WTC11 (cell line): ENCODE results near the gene JAKMIP1. TPM values are rescaled to one million over a fixed set of nuclear protein-coding genes. Genes with fewer than 3 reads are reported as not detected.
A peak's percentile ranks its signal among the peaks of the same experiment; 100 is the strongest.

Experiments used
- ATAC-seq: fragments of 200-7000 bp; cut with Tn5 transposase; 2 replicates; pipeline ENCODE4 v1.10.0; 2021; ENCODE audit warnings: mild to moderate bottlenecking, moderate library complexity
- CTCF ChIA-PET: fragments of 300-600 bp; sonication (Branson Sonifier 250); formaldehyde crosslinking; loops from one replicate; lab custom pipeline; 2021; ENCODE audit warnings: antibody characterized with exemption; lab: Charles Lee
- POLR2A ChIA-PET: fragments of 350-600 bp; sonication (Branson Sonifier 250); formaldehyde crosslinking; loops from one replicate; lab custom pipeline; 2021; ENCODE audit warnings: antibody characterized with exemption; lab: Charles Lee
- DNase-seq: peaks from one replicate; pipeline ENCODE4 v3.0.0; 2021; ENCODE audit warnings: low spot score
- H3K27ac Mint-ChIP-seq: 2 replicates; pipeline ENCODE4 v1.8.0; 2021; ENCODE audit warnings: mixed read lengths
- H3K27me3 Mint-ChIP-seq: 2 replicates; pipeline ENCODE4 v1.8.0; 2021; ENCODE audit warnings: low read depth, mild to moderate bottlenecking, moderate library complexity, mixed read lengths
- H3K36me3 Mint-ChIP-seq: 2 replicates; pipeline ENCODE4 v1.8.0; 2021; ENCODE audit warnings: mixed read lengths
- H3K4me1 Mint-ChIP-seq: 2 replicates; pipeline ENCODE4 v1.8.0; 2022; ENCODE audit warnings: mixed read lengths
- H3K4me3 Mint-ChIP-seq: 2 replicates; pipeline ENCODE4 v1.8.0; 2021; ENCODE audit warnings: mild to moderate bottlenecking, moderate library complexity, mixed read lengths
- H3K9me3 Mint-ChIP-seq: 2 replicates; pipeline ENCODE4 v1.8.0; 2021; ENCODE audit warnings: mixed read lengths
- AFF4 ChIP-seq: sonication (generic); formaldehyde crosslinking; IDR thresholded peaks from 2 replicates; pipeline ENCODE4 v1.8.1; 2023; ENCODE audit warnings: mild to moderate bottlenecking, missing genetic modification reagents, borderline replicate concordance
- ESRRA ChIP-seq: sonication (generic); formaldehyde crosslinking; IDR thresholded peaks from 2 replicates; pipeline ENCODE4 v1.8.1; 2022; ENCODE audit warnings: mild to moderate bottlenecking, missing genetic modification reagents, borderline replicate concordance
- FOXP4 ChIP-seq: sonication (generic); formaldehyde crosslinking; IDR thresholded peaks from 2 replicates; pipeline ENCODE4 v1.8.0; 2022; ENCODE audit warnings: mild to moderate bottlenecking, missing genetic modification reagents
- GRHL2 ChIP-seq: fragments of 250-450 bp; sonication (Bioruptor Pico); IDR thresholded peaks from 2 replicates; pipeline ENCODE4 v1.8.0; 2022; ENCODE audit warnings: mild to moderate bottlenecking, moderate library complexity; ENCODE audit not compliant: insufficient replicate concordance, severe bottlenecking
- GTF2I ChIP-seq: fragments of 250-450 bp; sonication (Bioruptor Pico); conservative IDR thresholded peaks from 2 replicates; pipeline ENCODE4 v1.4.0; 2021; ENCODE audit warnings: mild to moderate bottlenecking
- KAT7 ChIP-seq: sonication (generic); formaldehyde crosslinking; IDR thresholded peaks from 2 replicates; pipeline ENCODE4 v1.8.1; 2023; ENCODE audit warnings: missing genetic modification reagents, mild to moderate bottlenecking, borderline replicate concordance
- NFATC4 ChIP-seq: fragments of 250-450 bp; sonication (Bioruptor Pico); IDR thresholded peaks from 2 replicates; pipeline ENCODE4 v1.9.0; 2021; ENCODE audit warnings: mild to moderate bottlenecking
- ZMAT4 ChIP-seq: fragments of 250-450 bp; sonication (Bioruptor Pico); IDR thresholded peaks from 2 replicates; pipeline ENCODE4 v1.9.0; 2021; ENCODE audit warnings: mild to moderate bottlenecking
- ZNF317 ChIP-seq: sonication (generic); formaldehyde crosslinking; IDR thresholded peaks from 2 replicates; pipeline ENCODE4 v1.8.1; 2023; ENCODE audit warnings: low read depth, mild to moderate bottlenecking, moderate library complexity, missing genetic modification reagents, borderline replicate concordance
- ZNF532 ChIP-seq: fragments of 250-450 bp; sonication (Bioruptor Pico); IDR thresholded peaks from 2 replicates; pipeline ENCODE4 v1.9.0; 2021; ENCODE audit warnings: mild to moderate bottlenecking, borderline replicate concordance
- total RNA-seq: library from RNA; stranded (reverse); gene quantifications from 3 replicates; pipeline ENCODE4 v1.2.3, GENCODE V29; 2021
- TF ChIP-seq, protein P1 (sequence below): sonication (generic); formaldehyde crosslinking; IDR thresholded peaks from 2 replicates; pipeline ENCODE4 v1.8.1; 2023; ENCODE audit warnings: mild to moderate bottlenecking, missing genetic modification reagents
- TF ChIP-seq, protein P2 (sequence below): fragments of 250-450 bp; sonication (Bioruptor Pico); IDR thresholded peaks from 2 replicates; pipeline ENCODE4 v2.1.2; 2022; ENCODE audit warnings: mild to moderate bottlenecking, moderate library complexity
- TF ChIP-seq, protein P3 (sequence below): sonication (generic); formaldehyde crosslinking; IDR thresholded peaks from 2 replicates; pipeline ENCODE4 v1.8.1; 2022; ENCODE audit warnings: mild to moderate bottlenecking, moderate library complexity, missing genetic modification reagents
- TF ChIP-seq, protein P4 (sequence below): sonication (generic); formaldehyde crosslinking; IDR thresholded peaks from 2 replicates; pipeline ENCODE4 v1.8.1; 2023; ENCODE audit warnings: mild to moderate bottlenecking, missing genetic modification reagents, moderate library complexity

The JAKMIP1 gene
- total RNA-seq, 1 experiment from 2014 or later = 4.0 TPM

- TF ChIP-seq AFF4 (CRISPR knock-in tag) = no peak
- TF ChIP-seq, protein P1, sequence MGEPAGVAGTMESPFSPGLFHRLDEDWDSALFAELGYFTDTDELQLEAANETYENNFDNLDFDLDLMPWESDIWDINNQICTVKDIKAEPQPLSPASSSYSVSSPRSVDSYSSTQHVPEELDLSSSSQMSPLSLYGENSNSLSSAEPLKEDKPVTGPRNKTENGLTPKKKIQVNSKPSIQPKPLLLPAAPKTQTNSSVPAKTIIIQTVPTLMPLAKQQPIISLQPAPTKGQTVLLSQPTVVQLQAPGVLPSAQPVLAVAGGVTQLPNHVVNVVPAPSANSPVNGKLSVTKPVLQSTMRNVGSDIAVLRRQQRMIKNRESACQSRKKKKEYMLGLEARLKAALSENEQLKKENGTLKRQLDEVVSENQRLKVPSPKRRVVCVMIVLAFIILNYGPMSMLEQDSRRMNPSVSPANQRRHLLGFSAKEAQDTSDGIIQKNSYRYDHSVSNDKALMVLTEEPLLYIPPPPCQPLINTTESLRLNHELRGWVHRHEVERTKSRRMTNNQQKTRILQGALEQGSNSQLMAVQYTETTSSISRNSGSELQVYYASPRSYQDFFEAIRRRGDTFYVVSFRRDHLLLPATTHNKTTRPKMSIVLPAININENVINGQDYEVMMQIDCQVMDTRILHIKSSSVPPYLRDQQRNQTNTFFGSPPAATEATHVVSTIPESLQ = no peak
- TF ChIP-seq KAT7 (CRISPR knock-in tag) = no peak
- TF ChIP-seq ESRRA (CRISPR knock-in tag) = no peak
- TF ChIP-seq GRHL2 (CRISPR knock-in tag) = no peak
- no peak for TF ChIP-seq FOXP4 (CRISPR knock-in tag)
- TF ChIP-seq, protein P2, sequence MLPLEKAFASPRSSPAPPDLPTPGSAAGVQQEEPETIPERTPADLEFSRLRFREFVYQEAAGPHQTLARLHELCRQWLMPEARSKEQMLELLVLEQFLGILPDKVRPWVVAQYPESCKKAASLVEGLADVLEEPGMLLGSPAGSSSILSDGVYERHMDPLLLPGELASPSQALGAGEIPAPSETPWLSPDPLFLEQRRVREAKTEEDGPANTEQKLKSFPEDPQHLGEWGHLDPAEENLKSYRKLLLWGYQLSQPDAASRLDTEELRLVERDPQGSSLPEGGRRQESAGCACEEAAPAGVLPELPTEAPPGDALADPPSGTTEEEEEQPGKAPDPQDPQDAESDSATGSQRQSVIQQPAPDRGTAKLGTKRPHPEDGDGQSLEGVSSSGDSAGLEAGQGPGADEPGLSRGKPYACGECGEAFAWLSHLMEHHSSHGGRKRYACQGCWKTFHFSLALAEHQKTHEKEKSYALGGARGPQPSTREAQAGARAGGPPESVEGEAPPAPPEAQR (CRISPR knock-in tag) = no peak
These were observed 62.6 kb downstream of the JAKMIP1 start (continued) for GRCh38 chr4:6137747-6138135.

- no peak overlapping the region for H3K27ac Mint-ChIP-seq
- POLR2A ChIA-PET = no interaction called here
- TF ChIP-seq GTF2I (no peak), ESRRA (CRISPR knock-in tag) (no peak), NFATC4 (CRISPR knock-in tag) (no peak), ZNF317 (CRISPR knock-in tag) (no peak), ZNF532 (CRISPR knock-in tag) (no peak), ZMAT4 (CRISPR knock-in tag) (no peak)
- TF ChIP-seq, protein P3, sequence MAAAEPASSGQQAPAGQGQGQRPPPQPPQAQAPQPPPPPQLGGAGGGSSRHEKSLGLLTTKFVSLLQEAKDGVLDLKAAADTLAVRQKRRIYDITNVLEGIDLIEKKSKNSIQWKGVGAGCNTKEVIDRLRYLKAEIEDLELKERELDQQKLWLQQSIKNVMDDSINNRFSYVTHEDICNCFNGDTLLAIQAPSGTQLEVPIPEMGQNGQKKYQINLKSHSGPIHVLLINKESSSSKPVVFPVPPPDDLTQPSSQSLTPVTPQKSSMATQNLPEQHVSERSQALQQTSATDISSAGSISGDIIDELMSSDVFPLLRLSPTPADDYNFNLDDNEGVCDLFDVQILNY (CRISPR knock-in tag) = no peak
- TF ChIP-seq, protein P4, sequence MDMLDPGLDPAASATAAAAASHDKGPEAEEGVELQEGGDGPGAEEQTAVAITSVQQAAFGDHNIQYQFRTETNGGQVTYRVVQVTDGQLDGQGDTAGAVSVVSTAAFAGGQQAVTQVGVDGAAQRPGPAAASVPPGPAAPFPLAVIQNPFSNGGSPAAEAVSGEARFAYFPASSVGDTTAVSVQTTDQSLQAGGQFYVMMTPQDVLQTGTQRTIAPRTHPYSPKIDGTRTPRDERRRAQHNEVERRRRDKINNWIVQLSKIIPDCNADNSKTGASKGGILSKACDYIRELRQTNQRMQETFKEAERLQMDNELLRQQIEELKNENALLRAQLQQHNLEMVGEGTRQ (CRISPR knock-in tag) = no peak
- CTCF ChIA-PET = interaction anchor here (0.6 to 2.3 kb wide), 7 partner anchors 18 to 216 kb away, joined by 3 to 5 read pairs (median 4); no protein-coding TSS in a partner anchor
- ATAC-seq (peak; percentile 68), DNase-seq (no peak)
- peaks cover 29% of the 10 kb centered on the region for H3K4me1 Mint-ChIP-seq
- no peak overlapping the region for H3K4me3 Mint-ChIP-seq
- H3K27me3 Mint-ChIP-seq = no peaks in the 10 kb centered on the region; the same call in 1 of the 2 replicates
- H3K36me3 Mint-ChIP-seq = peaks cover 10% of the 10 kb centered on the region
- peaks cover 11% of the 10 kb centered on the region for H3K9me3 Mint-ChIP-seq
These were observed 63.2 kb downstream of the JAKMIP1 start for GRCh38 chr4:6137027-6137746.
